ENCODE data around the gene HTR2B. TPM values are rescaled to one million over a fixed set of nuclear protein-coding genes. Genes with fewer than 3 reads are reported as not detected.
"Not testable (repeated sequence)": the region's sequence is repeated elsewhere in the genome, so short reads cannot be mapped to it uniquely, and the experiment has no call there.

HTR2B gene
- polyA plus RNA-seq, 4 donors = 13.6 to 39.5 (median 22.5) TPM

DNA sequence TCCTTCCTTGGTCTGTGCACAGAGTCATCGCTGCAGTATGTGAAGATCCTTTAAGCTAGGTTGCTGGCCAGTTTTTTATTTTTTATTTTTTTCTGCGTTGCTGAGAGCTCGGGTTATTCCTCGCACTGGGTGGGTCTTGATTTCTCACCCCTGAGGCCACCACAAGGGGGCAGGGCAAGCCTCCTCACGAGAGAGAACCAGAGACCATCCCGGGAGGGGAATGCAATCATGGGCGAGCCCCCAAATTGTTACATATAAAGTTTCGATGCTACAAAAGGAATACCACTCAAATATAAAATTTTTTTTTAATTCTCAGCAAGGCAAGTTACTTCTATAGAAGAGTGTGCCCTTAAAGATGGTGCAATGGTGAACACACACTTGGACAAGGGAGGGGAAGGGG, 24.9 kb downstream of the HTR2B start:
- DNase-seq (ENCODE audit: low read depth in 4 of 4, low spot score in 3 of 4) = no peak

DNA sequence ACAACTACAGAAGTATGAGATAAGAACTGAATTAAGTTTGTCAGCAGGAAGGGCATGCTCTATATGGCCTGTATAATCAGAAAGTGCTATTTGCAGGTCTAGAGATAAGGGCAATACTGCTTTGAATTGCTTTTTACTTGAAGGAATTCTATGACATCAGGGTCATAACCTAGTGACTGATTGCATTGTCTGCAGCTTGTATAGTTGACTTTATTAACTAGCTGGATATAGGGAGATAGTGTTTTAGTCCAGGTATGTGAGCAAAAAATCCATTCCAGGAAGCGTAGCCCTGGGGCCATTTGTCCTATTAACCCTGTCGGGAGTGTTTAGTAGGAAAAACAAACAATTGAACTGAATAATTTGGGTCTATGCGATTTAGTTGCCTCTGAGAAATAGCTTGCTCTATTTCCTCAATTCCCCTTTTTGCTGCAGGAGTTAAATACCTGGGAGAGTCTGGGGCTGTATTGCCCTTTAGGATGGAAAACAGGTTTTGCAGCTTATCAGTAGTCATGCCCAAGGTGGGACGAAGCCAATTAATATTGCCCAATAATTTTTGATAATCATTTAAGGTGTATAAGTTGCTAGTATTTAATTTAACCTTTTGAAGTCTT, 30.0 kb downstream of the HTR2B start:
- no peak for DNase-seq (ENCODE audit: low read depth in 4 of 4, low spot score in 3 of 4)

DNA sequence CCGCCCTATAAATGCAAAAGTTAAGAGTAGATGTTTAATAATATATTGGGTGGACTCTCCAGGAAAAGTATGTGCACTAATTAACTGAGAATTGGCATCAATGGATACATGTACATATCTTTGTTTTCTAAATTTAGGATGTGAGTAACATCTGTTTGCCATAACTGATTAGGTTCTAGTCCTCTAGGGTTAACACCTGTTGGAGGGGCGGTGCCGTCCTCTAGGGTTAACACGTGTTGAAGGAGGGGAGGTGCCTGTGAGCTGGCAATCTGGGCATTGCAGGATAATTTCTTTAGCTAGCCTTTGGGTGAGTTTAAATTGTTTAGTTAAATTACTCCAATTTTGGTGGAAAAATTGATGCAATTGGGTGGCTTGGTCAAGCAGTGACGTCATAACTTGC, 30.9 kb downstream of the HTR2B start:
- no peak for DNase-seq (ENCODE audit: low read depth in 4 of 4, low spot score in 3 of 4)

DNA sequence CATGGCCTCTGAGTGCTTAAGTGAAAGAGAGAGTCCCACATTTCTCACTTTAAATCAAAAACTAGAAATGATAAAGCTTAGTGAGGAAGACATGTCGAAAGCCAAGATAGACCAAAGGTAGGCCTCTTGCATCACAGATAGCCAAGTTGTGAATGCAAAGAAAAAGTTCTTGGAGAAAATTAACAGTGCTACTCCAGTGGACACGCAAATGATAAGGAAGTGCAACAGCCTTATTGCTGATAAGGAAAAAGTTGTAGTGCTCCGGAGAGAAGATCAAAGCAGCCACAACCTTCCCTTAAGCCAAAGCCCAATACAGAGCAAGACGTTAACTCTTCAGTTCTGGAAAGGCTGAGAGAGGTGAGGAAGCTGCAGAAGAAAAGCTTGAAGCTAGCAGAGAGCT, 36.1 kb downstream of the HTR2B start:
- no peak for DNase-seq (ENCODE audit: low read depth in 4 of 4, low spot score in 3 of 4)

DNA sequence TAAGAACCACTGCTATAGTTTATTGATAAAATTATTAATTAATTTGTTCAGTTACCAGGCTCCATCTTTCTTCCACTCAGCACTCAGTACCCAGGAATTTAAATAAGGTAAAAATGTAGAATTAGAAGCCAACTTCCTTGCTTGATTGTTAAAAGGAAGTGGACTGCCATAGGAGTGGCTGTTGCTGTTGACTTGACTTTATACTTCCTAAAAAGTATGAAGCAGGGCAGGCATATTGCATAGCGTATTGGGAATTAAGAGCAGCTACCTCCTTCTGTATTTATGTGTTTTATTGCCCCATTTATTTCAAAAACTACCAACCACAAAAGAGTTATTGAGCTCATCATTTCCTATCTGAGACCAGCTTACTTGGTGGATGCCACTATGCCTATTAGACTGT, 40.3 kb downstream of the HTR2B start:
- no peak for DNase-seq (ENCODE audit: low read depth in 4 of 4, low spot score in 3 of 4)

DNA sequence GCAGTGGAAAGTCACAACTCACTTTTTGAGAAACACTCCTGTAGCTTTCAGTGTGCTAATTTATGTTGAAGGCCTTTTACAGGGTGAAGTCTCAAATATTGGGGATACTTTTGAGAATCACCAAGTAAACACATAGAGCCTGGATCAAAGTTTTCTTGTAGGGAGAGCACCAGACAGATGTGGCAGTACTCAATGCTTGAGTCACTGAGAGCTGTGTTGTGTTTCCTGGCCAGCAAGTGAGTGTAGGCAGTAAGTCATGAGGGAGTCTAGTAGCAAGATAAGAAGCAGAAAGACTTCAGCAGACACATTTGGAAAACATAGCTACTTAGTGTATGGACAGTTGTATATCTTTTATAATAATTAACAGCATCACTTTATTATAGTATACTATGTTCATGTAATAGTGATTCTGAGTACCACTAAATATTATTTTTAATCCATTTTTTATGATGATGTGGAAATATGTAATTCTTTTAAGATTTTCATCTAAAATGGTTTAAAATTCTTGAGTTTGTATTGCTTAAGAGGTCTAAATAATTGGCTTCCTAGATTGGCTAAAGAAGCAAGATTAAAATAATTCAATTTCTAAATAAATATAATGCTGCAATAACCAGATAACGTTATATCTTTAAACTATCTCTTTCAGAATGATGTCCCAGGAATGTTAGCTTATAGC, 55.3 kb downstream of the HTR2B start:
- no peak for DNase-seq (ENCODE audit: low read depth in 4 of 4, low spot score in 3 of 4)

DNA sequence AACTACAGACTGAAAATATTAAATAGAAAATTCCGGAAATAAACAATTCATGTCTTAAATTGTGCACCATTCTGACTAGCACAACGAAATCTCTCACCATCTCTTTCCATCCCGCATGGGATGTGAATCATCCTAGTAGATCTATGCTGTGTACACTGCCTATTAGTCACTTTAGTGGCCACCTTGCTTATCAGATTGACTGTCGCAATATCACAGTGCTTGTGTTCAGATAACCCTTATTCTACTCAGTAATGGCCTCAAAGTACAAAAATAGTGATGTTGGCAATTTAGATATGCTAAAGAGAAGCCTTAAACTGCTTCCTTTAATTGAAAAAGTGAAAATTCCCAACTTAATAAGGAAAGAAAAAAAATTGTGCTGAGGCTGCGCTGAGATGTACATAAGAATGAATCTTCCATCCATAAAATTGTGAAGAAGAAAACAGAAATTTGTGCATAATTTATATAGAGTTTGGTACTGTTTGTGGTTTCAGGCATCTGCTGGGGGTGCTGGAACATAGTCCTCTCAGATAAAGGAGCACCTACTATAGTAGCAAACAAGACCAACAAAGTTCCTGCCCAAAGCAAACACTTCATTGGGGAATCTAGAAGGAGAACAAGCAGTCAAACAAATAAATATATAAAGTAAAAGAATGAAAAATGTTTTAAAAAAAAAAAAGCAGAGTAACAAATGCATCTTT, 56.2 kb downstream of the HTR2B start:
- no peak for DNase-seq (ENCODE audit: low read depth in 4 of 4, low spot score in 3 of 4)

DNA sequence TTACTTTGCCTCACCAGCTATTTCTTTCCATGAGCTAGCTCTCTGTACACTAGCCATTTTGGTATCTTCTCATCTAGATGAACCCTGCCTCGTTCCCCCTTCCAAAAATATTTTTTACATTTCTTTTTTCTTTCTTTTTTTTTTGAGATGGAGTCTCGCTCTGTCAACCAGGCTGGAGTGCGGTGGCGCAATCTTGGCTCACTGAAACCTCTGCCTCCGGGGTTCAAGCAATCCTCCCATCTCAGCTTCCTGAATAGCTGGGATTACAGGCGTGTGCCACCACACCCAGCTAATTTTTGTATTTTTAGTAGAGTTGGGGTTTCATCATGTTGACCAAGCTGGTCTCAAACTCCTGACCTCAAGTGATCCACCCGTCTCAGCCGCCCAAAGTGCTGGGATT, 57.3 kb downstream of the HTR2B start:
- DNase-seq (ENCODE audit: low read depth in 4 of 4, low spot score in 3 of 4) = not testable (repeated sequence)

DNA sequence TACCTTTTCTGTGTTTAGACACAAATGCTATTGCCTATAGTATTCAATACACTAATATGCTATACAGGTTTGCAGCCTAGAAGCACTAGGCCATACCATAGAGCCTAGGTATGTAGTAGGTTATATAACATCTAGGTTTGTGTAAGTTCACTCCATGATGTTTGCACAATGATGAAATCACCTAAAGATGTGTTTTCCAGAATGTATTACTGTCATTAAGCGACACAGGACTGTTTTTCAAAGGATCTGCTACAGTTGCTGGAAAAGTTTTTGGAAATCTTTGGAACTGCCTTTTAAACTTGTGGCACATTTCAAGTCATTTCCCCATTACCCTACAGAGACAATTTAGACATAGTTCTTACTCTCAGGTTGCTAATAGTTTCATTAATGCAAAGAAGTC, 58.9 kb downstream of the HTR2B start:
- no peak for DNase-seq (ENCODE audit: low read depth in 4 of 4, low spot score in 3 of 4)

DNA sequence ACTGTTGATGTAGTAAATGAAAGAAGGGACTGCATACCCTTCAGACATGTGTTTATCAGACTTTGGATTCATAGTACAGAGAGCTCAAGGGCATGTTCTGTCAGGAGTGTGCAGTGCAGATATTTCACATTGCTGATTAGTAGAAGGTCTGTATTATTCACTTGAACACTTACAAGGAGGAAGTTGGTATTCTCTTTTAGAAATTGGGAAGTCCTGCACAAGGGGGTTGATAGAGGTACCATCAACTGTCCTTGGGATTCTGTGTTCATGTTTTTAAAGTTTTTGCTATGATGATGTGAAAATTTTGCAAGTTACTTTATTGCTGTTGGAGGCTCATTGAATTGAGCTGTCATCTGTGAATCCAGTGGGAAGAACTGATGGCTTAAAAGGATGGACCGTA, 61.5 kb downstream of the HTR2B start:
- DNase-seq (ENCODE audit: low read depth in 4 of 4, low spot score in 3 of 4) = no peak

DNA sequence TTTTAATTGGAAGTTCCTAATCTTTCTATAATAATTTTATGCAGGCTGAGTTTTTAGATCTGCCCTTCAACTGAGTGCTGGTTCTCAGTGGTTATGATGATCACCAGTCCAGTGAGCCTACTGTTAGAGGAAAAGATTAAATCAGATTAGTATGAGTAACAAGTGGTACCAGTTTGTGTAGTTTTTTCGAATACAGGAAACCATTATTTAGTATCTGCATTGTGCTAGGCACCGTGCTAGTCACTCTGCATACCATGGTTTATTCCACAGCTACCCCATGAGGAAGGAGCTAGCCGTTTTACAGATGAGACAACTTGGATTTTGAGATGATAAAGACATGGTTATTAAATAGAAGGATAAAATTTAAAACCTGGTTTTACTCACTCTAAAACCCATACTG, 62.1 kb downstream of the HTR2B start:
- DNase-seq (ENCODE audit: low read depth in 4 of 4, low spot score in 3 of 4) = no peak

DNA sequence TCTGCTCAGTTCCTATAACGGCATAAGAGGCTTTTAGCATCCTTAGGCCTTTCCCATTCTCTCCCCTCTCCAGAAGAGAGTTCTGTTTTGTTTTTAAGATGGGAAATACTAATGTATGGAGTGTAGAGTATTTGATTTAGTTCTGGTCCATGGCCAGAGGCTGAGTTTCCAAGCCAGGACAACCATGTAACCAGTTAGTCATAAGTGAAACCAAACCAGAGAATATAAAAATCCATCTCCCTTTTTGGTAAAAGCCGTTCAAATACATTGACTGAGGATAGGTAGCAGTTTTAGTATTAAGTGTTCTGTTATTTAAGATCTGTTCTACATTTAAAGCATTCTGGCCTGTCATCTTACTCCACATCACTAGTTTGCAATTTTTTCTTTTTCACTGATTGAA, 65.1 kb downstream of the HTR2B start:
- DNase-seq (ENCODE audit: low read depth in 4 of 4, low spot score in 3 of 4) = no peak

DNA sequence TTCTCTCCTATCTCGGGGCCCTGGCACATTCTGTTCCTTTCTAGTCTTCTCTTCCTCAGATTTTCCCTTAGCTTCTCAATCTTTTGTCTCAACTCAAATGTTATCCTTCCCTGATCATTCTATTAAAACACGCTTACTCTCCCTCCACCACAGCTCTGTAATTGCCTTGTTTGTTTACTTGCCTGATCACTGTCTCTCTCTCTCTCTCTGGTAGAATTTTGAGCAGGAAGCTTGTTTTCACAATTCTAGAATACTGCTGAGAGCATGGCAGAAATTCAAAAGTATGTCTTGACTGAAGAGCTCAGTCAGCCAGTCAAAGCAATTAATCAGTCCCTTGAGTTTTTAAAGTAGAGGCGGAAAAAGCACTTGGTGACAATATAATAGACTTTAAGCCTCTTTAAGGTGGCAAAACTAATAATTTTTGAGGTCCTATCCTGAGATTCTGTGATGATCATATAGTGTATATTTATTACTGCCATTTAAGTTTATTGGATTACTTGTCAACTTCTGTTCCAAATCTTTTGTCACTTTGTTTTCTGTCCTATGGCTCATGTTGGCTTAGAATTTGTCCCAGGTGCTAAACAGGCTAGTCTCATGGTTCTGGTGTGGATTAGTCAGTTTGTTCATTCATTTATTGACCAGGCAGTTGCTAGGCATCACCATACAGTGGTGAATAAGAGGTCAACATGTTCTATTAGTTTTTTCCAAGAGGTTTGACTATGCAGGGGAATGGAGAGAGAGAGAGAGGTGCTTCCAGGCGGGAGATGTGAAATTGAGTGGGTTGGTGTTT, 65.9 kb downstream of the HTR2B start:
- no peak for DNase-seq (ENCODE audit: low read depth in 4 of 4, low spot score in 3 of 4)

Other genes starting within 250 kb of the HTR2B start
- under 1 TPM; 0.16 to 0.55 (median 0.29) TPM for gene GPR55, start 199.8 kb downstream of the HTR2B start, polyA plus RNA-seq (ENCODE audit: insufficient read length in 4 of 4)
- not detected for gene SPATA3, start 128.9 kb downstream of the HTR2B start, polyA plus RNA-seq (ENCODE audit: insufficient read length in 4 of 4)
- 1 to 10 TPM; 1.3 to 4.9 (median 3.4) TPM for gene C2orf72, start 87.5 kb downstream of the HTR2B start, polyA plus RNA-seq (ENCODE audit: insufficient read length in 4 of 4)
- gene PSMD1, start 68.2 kb downstream of the HTR2B start, polyA plus RNA-seq (ENCODE audit: insufficient read length in 4 of 4) = 100 to 1,000 TPM in 3 of 4 donors, 10 to 100 TPM in 1; 84.9 to 111 (median 102) TPM
- gene ARMC9, start 73.6 kb upstream of the HTR2B start, polyA plus RNA-seq (ENCODE audit: insufficient read length in 4 of 4) = 10 to 100 TPM; 24.6 to 30.1 (median 27.1) TPM

All from left renal pelvis (tissue), 4 donors.